GM10248 (cell line): ENCODE results near the gene TUBB1.
A peak's percentile ranks its signal among the peaks of the same experiment; 100 is the strongest.
"Not testable (repeated sequence)": the region's sequence is repeated elsewhere in the genome, so short reads cannot be mapped to it uniquely, and the experiment has no call there.

Experiments
- CTCF ChIA-PET: fragments of 300-600 bp; sonication (Branson Sonifier 250); formaldehyde crosslinking; extraction: SDS; loops from one replicate; lab custom pipeline; 2021; ENCODE audit warnings: antibody characterized with exemption; lab: Yijun Ruan, JAX
- POLR2A ChIA-PET: fragments of 350-650 bp; sonication (Branson Sonifier 250); formaldehyde crosslinking; extraction: SDS; loops from one replicate; lab custom pipeline; 2020; ENCODE audit warnings: antibody characterized with exemption; lab: Yijun Ruan, JAX
- DNase-seq: peaks from one replicate; pipeline ENCODE4 v3.0.0; 2012; ENCODE audit errors: extremely low spot score
- TF ChIP-seq, protein P1 (sequence below): IDR thresholded peaks from 2 replicates; pipeline ENCODE4 v1.5.1; 2012; ENCODE audit warnings: mild to moderate bottlenecking, low read depth; ENCODE audit errors: extremely low read depth, missing control alignments, control extremely low read depth

Gene TUBB1

GRCh38 chr20:59039233-59039632 lies 20.0 kb downstream of the TUBB1 start:
- ChIA-PET CTCF (no interaction called here), POLR2A (no interaction called here)
- no peak for DNase-seq
- TF ChIP-seq, protein P1, sequence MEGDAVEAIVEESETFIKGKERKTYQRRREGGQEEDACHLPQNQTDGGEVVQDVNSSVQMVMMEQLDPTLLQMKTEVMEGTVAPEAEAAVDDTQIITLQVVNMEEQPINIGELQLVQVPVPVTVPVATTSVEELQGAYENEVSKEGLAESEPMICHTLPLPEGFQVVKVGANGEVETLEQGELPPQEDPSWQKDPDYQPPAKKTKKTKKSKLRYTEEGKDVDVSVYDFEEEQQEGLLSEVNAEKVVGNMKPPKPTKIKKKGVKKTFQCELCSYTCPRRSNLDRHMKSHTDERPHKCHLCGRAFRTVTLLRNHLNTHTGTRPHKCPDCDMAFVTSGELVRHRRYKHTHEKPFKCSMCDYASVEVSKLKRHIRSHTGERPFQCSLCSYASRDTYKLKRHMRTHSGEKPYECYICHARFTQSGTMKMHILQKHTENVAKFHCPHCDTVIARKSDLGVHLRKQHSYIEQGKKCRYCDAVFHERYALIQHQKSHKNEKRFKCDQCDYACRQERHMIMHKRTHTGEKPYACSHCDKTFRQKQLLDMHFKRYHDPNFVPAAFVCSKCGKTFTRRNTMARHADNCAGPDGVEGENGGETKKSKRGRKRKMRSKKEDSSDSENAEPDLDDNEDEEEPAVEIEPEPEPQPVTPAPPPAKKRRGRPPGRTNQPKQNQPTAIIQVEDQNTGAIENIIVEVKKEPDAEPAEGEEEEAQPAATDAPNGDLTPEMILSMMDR = no peak

DNA sequence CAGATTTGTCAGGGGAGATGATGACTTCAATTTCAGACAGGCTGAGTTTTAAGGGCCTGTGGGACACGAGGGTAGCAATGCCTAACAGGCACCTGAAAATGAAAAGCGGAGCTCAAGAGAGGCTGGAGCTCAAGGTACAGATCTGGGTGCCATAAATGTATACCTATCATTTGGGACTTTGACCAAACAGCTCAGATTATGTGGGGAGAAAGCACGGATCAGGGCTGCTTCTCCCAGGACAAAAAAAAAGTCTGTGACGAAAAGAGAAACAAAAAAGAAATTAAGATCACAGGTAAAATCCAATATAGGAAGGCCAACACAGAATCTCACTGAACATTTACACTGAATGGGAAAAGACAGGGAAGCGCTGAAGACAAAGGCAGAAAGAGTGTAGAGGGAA lies 21.4 kb downstream of the TUBB1 start:
- ChIA-PET POLR2A (interaction anchor here (1.1 kb wide), 1 partner anchor 8 kb away, joined by 3 read pairs; the partner anchor contains the start of gene ATP5F1E), CTCF (interaction anchor here (0.7 to 1.7 kb wide), 3 partner anchors 9 to 167 kb away, joined by 3 to 5 read pairs (median 4); partner anchors contain the start of gene ATP5F1E)
- TF ChIP-seq, protein P1 = no peak
- DNase-seq = no peak

DNA sequence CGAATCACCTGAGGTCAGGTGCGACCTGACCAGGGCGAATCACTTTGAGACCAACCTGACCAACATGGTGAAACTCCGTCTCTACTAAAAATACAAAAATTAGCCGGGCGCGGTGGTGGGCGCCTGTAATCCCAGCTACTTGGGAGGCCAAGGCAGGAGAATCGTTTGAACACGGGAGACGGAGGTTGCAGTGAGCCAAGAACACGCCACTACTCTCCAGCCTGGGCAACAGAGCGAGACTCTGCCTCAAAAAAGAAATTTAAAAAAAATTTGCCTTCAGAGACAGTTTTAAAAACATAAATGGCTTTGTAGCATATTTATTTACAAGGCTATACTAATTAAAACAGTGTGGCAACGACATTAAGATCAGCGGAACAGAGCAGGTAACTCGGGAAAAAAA lies 22.3 kb downstream of the TUBB1 start:
- DNase-seq, POLR2A ChIA-PET: not testable (repeated sequence)
- CTCF ChIA-PET = interaction anchor here (1.7 kb wide), 1 partner anchor 10 kb away, joined by 5 read pairs; the partner anchor contains the start of gene ATP5F1E

DNA sequence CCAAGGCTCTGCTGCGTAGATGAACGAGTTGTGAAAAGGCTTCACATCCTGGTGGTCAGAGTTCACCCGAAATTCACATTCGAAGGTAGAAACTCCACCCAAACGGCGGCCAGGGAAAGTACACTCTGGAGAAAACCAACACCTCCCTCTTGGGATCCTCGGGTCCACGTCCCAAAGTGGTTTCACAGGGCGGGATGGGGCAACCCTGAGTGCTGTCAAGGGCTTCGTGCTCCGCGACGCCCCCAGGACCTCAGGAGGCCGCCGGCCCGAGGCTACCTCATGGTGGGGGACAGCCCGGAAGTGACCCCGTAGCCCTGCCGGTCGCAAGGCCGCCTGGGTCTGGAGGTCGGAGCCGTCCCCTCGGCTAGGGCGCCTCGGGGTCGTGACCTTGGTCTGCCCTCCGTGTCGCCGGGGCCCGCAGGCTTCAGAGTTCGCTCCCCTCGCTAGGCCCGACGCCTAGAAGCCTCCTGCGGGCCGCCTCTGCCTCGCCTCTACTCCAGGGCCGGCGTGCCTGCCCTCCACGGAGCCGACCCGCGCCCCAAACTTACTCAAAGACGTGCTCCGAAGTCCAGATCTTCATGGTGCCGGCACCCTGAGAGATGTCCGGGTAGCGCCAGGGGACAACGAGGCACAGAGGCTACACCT lies 23.0 kb downstream of the TUBB1 start, which contains the start of gene PRELID3B:
Gene PRELID3B, minus strand, starts transcription at position 636 of the 645 bp plus-strand sequence. Its CDS starts 56 bp downstream, at position 580.
- CTCF ChIA-PET = interaction anchor here (1.4 to 2.5 kb wide), 2 partner anchors 10 to 138 kb away, joined by 3 to 9 read pairs; partner anchors contain the start of gene ATP5F1E
- POLR2A ChIA-PET = interaction anchor here (0.6 kb wide), 1 partner anchor 10 kb away, joined by 3 read pairs; the partner anchor contains the start of gene ATP5F1E
- TF ChIP-seq, protein P1 = no peak
- peak; percentile 36 for DNase-seq

DNA sequence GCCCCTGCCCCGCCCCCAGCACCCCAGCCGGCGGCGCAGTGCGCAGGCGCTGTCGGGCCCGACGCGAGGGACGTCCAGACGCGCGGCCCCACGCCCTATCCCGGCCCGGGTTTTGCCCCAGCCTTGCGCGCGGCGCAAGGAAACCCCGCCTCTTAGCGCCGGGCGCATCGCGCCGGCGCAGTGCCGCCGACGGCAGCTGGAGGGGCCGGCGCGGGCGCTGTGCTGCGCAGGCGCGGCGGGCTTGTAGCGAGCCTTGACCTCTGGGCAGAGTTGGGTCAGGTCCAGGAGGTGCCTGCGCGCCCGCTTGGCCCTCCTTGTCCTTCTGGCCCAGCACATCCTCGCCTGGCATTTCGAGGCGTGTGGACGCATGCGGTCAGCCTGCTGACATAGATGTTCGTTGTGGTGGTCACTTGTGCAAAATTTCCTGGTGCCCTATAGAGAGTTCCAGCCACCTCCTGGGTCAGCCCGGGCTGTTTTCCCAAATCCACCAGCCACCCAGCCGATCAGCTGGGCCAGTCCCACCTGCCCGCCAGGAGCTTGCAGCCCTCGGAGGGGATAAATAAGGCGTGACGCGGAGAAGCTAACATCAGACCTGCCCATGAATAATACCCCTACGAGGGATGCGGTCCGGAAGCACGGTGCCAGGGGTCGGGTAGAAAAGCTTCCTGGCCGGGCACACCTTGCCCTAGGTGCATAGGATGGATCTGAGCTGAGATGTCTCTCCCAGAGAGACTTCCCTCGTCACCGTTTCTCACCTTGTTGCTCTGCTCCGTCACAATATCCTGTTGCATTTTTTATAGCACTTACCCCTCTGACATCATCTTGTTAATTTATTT lies 23.8 kb downstream of the TUBB1 start:
- ChIA-PET CTCF (interaction anchor here (1.0 to 2.5 kb wide), 5 partner anchors 10 to 453 kb away, joined by 3 to 9 read pairs (median 3); partner anchors contain the start of gene ATP5F1E), POLR2A (interaction anchor here (0.6 to 0.7 kb wide), 2 partner anchors 11 kb away, joined by 3 read pairs; partner anchors contain the start of gene ATP5F1E)
- TF ChIP-seq, protein P1 = no peak
- DNase-seq = peak; percentile 100

DNA sequence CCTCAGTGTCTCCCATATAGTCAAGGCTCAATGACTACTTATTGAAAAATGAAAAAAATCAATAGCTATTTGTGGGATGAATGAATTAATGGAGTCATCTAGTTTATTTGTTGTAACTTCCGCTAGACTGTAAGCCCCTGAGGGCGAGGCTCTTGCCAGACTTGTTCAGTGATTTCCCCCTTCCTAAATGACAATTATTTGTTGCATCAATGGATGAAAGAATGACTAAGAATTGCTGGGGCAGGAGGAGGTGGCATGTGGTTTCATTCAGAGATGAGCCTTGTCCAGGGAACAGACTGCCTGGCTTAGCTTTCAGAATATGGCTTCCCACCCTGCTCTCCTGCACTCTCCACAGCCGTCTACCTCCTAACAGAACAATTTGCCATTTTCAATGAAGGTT lies 24.5 kb downstream of the TUBB1 start:
- TF ChIP-seq, protein P1 = no peak
- ChIA-PET CTCF (interaction anchor here (1.0 to 2.5 kb wide), 4 partner anchors 11 to 453 kb away, joined by 3 to 9 read pairs (median 4); partner anchors contain the start of gene ATP5F1E), POLR2A (interaction anchor here (0.7 kb wide), 1 partner anchor 11 kb away, joined by 3 read pairs; the partner anchor contains the start of gene ATP5F1E)
- DNase-seq = no peak
